GM21737 (cell line): Measurements from ENCODE around the gene PTPRG.

Source experiments
- ATAC-seq: cut with Tn5 transposase; IDR thresholded peaks from one replicate; pipeline ENCODE4 v1.9.1; 2021; ENCODE audit warnings: mild to moderate bottlenecking, moderate library complexity; ENCODE audit not compliant: unreplicated experiment

PTPRG gene

GRCh38 chr3:61877359-61878138 lies 316.2 kb downstream of the PTPRG start:
- ATAC-seq, result peak; percentile 97

GRCh38 chr3:61882253-61882652 lies 320.9 kb downstream of the PTPRG start:
- ATAC-seq, result no peak

GRCh38 chr3:61884794-61885193 lies 323.4 kb downstream of the PTPRG start:
- ATAC-seq, result no peak

GRCh38 chr3:61885414-61885813 lies 324.0 kb downstream of the PTPRG start:
- no peak for ATAC-seq

- ATAC-seq, result no peak
Measured at GRCh38 chr3:61887206-61887605, 325.8 kb downstream of the PTPRG start.

GRCh38 chr3:61889259-61889658 lies 327.9 kb downstream of the PTPRG start:
- ATAC-seq, result no peak

GRCh38 chr3:61890167-61890566 lies 328.8 kb downstream of the PTPRG start:
- no peak for ATAC-seq

- ATAC-seq, result no peak
Measured at GRCh38 chr3:61890586-61890985, 329.2 kb downstream of the PTPRG start.

GRCh38 chr3:61892891-61893290 lies 331.5 kb downstream of the PTPRG start:
- ATAC-seq, result no peak

- ATAC-seq, result no peak
Measured at GRCh38 chr3:61893840-61894566, 332.6 kb downstream of the PTPRG start.

GRCh38 chr3:61894988-61895935 lies 333.9 kb downstream of the PTPRG start:
- peak; percentile 95 for ATAC-seq

GRCh38 chr3:61896251-61896650 lies 334.9 kb downstream of the PTPRG start:
- ATAC-seq, result no peak

- ATAC-seq, result no peak
Measured at GRCh38 chr3:61897848-61898247, 336.5 kb downstream of the PTPRG start.

GRCh38 chr3:61899700-61900462 lies 338.5 kb downstream of the PTPRG start:
- ATAC-seq, result no peak

- ATAC-seq, result no peak
Measured at GRCh38 chr3:61901496-61901895, 340.1 kb downstream of the PTPRG start.

- no peak for ATAC-seq
Measured at GRCh38 chr3:61901986-61902385, 340.6 kb downstream of the PTPRG start.

GRCh38 chr3:61903074-61903473 lies 341.7 kb downstream of the PTPRG start:
- ATAC-seq, result no peak

- ATAC-seq, result no peak
Measured at GRCh38 chr3:61903931-61904657, 342.7 kb downstream of the PTPRG start.

- no peak for ATAC-seq
Measured at GRCh38 chr3:61907210-61907795, 345.9 kb downstream of the PTPRG start.
